Measurements from ENCODE around the gene APBB2.

The APBB2 gene

GRCh38 chr4:41175794-41176193 lies 38.5 kb downstream of the APBB2 start:
- Histone ChIP-seq H3K27ac (ENCODE audit: low read depth, low read length) (no peak overlapping the region), H3F3A (ENCODE audit: control insufficient read depth, insufficient read depth) (no peaks in the 10 kb centered on the region), H3K4me2 (ENCODE audit: low read length) (no peak overlapping the region), H3K27me3 (ENCODE audit: control insufficient read depth, low read length) (no peaks in the 10 kb centered on the region), H3K4me1 (ENCODE audit: control insufficient read depth, low read length) (peaks cover 37% of the 10 kb centered on the region), H3K9me2 (replicated peaks; ENCODE audit: control insufficient read depth, low read length) (no peaks in the 10 kb centered on the region), H3K36me3 (ENCODE audit: control insufficient read depth, low read length) (peaks cover 2% of the 10 kb centered on the region; the same call in 1 of the 2 replicates), H3K4me3 (ENCODE audit: low read length) (no peak overlapping the region), H3K79me2 (ENCODE audit: control insufficient read depth, low read length) (peaks cover 88% of the 10 kb centered on the region), H3K9me3 (ENCODE audit: control insufficient read depth, insufficient read depth, low read length) (no peaks in the 10 kb centered on the region; the same call in 1 of the 2 replicates), H4K20me1 (ENCODE audit: control insufficient read depth, insufficient read depth, low read depth, low read length) (no peaks in the 10 kb centered on the region)
- TF ChIP-seq EZH2phosphoT487 (IDR thresholded peaks at IDR 0.05; ENCODE audit: borderline replicate concordance, low read length) (no peak), CTCF (IDR thresholded peaks at IDR 0.05; ENCODE audit: low read depth, low read length, poor library complexity, severe bottlenecking) (no peak)

GRCh38 chr4:41174444-41174843 lies 39.9 kb downstream of the APBB2 start:
- H3K9me3 ChIP-seq (ENCODE audit: control insufficient read depth, insufficient read depth, low read length): no peaks in the 10 kb centered on the region; the same call in 1 of the 2 replicates
- H4K20me1 ChIP-seq (ENCODE audit: control insufficient read depth, insufficient read depth, low read depth, low read length): no peaks in the 10 kb centered on the region
- H3K27me3 ChIP-seq (ENCODE audit: control insufficient read depth, low read length): no peaks in the 10 kb centered on the region
- no peaks in the 10 kb centered on the region for H3K9me2 ChIP-seq (replicated peaks; ENCODE audit: control insufficient read depth, low read length)
- H3F3A ChIP-seq (ENCODE audit: control insufficient read depth, insufficient read depth): no peaks in the 10 kb centered on the region
- H3K4me2 ChIP-seq (ENCODE audit: low read length): no peak overlapping the region
- H3K4me1 ChIP-seq (ENCODE audit: control insufficient read depth, low read length): peaks cover 35% of the 10 kb centered on the region
- TF ChIP-seq CTCF (IDR thresholded peaks at IDR 0.05; ENCODE audit: low read depth, low read length, poor library complexity, severe bottlenecking): no peak
- TF ChIP-seq EZH2phosphoT487 (IDR thresholded peaks at IDR 0.05; ENCODE audit: borderline replicate concordance, low read length): no peak
- peaks cover 2% of the 10 kb centered on the region; the same call in 1 of the 2 replicates for H3K36me3 ChIP-seq (ENCODE audit: control insufficient read depth, low read length)
- H3K27ac ChIP-seq (ENCODE audit: low read depth, low read length): no peak overlapping the region
- H3K79me2 ChIP-seq (ENCODE audit: control insufficient read depth, low read length): peaks cover 81% of the 10 kb centered on the region
- H3K4me3 ChIP-seq (ENCODE audit: low read length): no peak overlapping the region

GRCh38 chr4:41172786-41173185 lies 41.6 kb downstream of the APBB2 start:
- TF ChIP-seq CTCF (IDR thresholded peaks at IDR 0.05; ENCODE audit: low read depth, low read length, poor library complexity, severe bottlenecking): no peak
- TF ChIP-seq EZH2phosphoT487 (IDR thresholded peaks at IDR 0.05; ENCODE audit: borderline replicate concordance, low read length): no peak
- peaks cover 2% of the 10 kb centered on the region; the same call in 1 of the 2 replicates for H3K36me3 ChIP-seq (ENCODE audit: control insufficient read depth, low read length)
- no peaks in the 10 kb centered on the region for H4K20me1 ChIP-seq (ENCODE audit: control insufficient read depth, insufficient read depth, low read depth, low read length)
- no peaks in the 10 kb centered on the region for H3K9me2 ChIP-seq (replicated peaks; ENCODE audit: control insufficient read depth, low read length)
- no peaks in the 10 kb centered on the region for H3F3A ChIP-seq (ENCODE audit: control insufficient read depth, insufficient read depth)
- H3K4me1 ChIP-seq (ENCODE audit: control insufficient read depth, low read length): peaks cover 35% of the 10 kb centered on the region
- H3K9me3 ChIP-seq (ENCODE audit: control insufficient read depth, insufficient read depth, low read length): no peaks in the 10 kb centered on the region; the same call in 1 of the 2 replicates
- peak overlapping the region; percentile 29; the same call in 1 of the 2 replicates for H3K27ac ChIP-seq (ENCODE audit: low read depth, low read length)
- H3K4me2 ChIP-seq (ENCODE audit: low read length): peak overlapping the region; percentile 58
- peaks cover 75% of the 10 kb centered on the region for H3K79me2 ChIP-seq (ENCODE audit: control insufficient read depth, low read length)
- no peaks in the 10 kb centered on the region for H3K27me3 ChIP-seq (ENCODE audit: control insufficient read depth, low read length)
- H3K4me3 ChIP-seq (ENCODE audit: low read length): peak overlapping the region; percentile 40

All from DOHH2 (cell line).